ENCODE measurements around the gene CAPZB. TPM values are rescaled to one million over a fixed set of nuclear protein-coding genes. Genes with fewer than 3 reads are reported as not detected.
A peak's percentile ranks its signal among the peaks of the same experiment; 100 is the strongest.

The CAPZB gene
- total RNA-seq, 1 donor: 102 TPM

GRCh38 chr1:19356266-19356665, 129.1 kb downstream of the CAPZB start:
- no peak for DNase-seq (ENCODE audit: low read depth in 2 of 3, low spot score in 2 of 3)

GRCh38 chr1:19354531-19354981, 130.8 kb downstream of the CAPZB start:
- DNase-seq (ENCODE audit: low read depth in 2 of 3, low spot score in 2 of 3): no peak

- no peak for DNase-seq (ENCODE audit: low read depth in 2 of 3, low spot score in 2 of 3)
These were observed 131.7 kb downstream of the CAPZB start for GRCh38 chr1:19353596-19353995.

GRCh38 chr1:19352839-19353238, 132.5 kb downstream of the CAPZB start:
- DNase-seq (ENCODE audit: low read depth in 2 of 3, low spot score in 2 of 3): no peak

GRCh38 chr1:19351873-19352272, 133.5 kb downstream of the CAPZB start:
- DNase-seq (ENCODE audit: low read depth in 2 of 3, low spot score in 2 of 3): no peak

GRCh38 chr1:19350566-19350965, 134.8 kb downstream of the CAPZB start:
- DNase-seq (ENCODE audit: low read depth in 2 of 3, low spot score in 2 of 3): no peak

GRCh38 chr1:19349999-19350398, 135.3 kb downstream of the CAPZB start:
- DNase-seq (ENCODE audit: low read depth in 2 of 3, low spot score in 2 of 3): no peak

- no peak for DNase-seq (ENCODE audit: low read depth in 2 of 3, low spot score in 2 of 3)
These were observed 136.7 kb downstream of the CAPZB start for GRCh38 chr1:19348441-19349198.

- peak in 2 of 3 donors; percentile 19 to 40 for DNase-seq (ENCODE audit: low read depth in 2 of 3, low spot score in 2 of 3)
These were observed 137.7 kb downstream of the CAPZB start for GRCh38 chr1:19347533-19348172.

GRCh38 chr1:19346026-19346425, 139.3 kb downstream of the CAPZB start:
- no peak for DNase-seq (ENCODE audit: low read depth in 2 of 3, low spot score in 2 of 3)

- DNase-seq (ENCODE audit: low read depth in 2 of 3, low spot score in 2 of 3): no peak
These were observed 139.9 kb downstream of the CAPZB start for GRCh38 chr1:19345391-19345790.

- no peak for DNase-seq (ENCODE audit: low read depth in 2 of 3, low spot score in 2 of 3)
These were observed 140.5 kb downstream of the CAPZB start for GRCh38 chr1:19344831-19345230.

- peak in 2 of 3 donors; percentile 30 to 52 for DNase-seq (ENCODE audit: low read depth in 2 of 3, low spot score in 2 of 3)
These were observed 140.9 kb downstream of the CAPZB start for GRCh38 chr1:19344372-19344810.

- DNase-seq (ENCODE audit: low read depth in 2 of 3, low spot score in 2 of 3): no peak
These were observed 141.6 kb downstream of the CAPZB start for GRCh38 chr1:19343617-19344350.

- DNase-seq (ENCODE audit: low read depth in 2 of 3, low spot score in 2 of 3): no peak
These were observed 142.3 kb downstream of the CAPZB start for GRCh38 chr1:19342894-19343616.

GRCh38 chr1:19342062-19342750, 143.1 kb downstream of the CAPZB start:
- DNase-seq (ENCODE audit: low read depth in 2 of 3, low spot score in 2 of 3): no peak

- DNase-seq (ENCODE audit: low read depth in 2 of 3, low spot score in 2 of 3): peak; percentile 46 to 73 (median 62)
These were observed 143.9 kb downstream of the CAPZB start for GRCh38 chr1:19341201-19342061.

GRCh38 chr1:19340387-19340937, 144.9 kb downstream of the CAPZB start:
- DNase-seq (ENCODE audit: low read depth in 2 of 3, low spot score in 2 of 3): no peak

All from hematopoietic multipotent progenitor cell (in vitro differentiated cells).